GM23248 (cell line): ENCODE data around the gene SGCA. TPM values are rescaled to one million over a fixed set of nuclear protein-coding genes. Genes with fewer than 3 reads are reported as not detected.

Experiments used
- DNase-seq: peaks from one replicate; pipeline ENCODE4 v3.0.0-alpha.2; 2015
- H2AFZ ChIP-seq: fragments of 200-600 bp; sonication (generic); 2 replicates; pipeline ENCODE4 v1.6.1; 2016; ENCODE audit warnings: antibody characterized with exemption
- H3F3A ChIP-seq: fragments of 200-600 bp; sonication (generic); 2 replicates; pipeline ENCODE4 v1.6.1; 2016; ENCODE audit warnings: mild to moderate bottlenecking, antibody characterized with exemption, mixed run types; ENCODE audit not compliant: insufficient read depth
- H3K27ac ChIP-seq: fragments of 200-600 bp; sonication (generic); 2 replicates; pipeline ENCODE4 v1.5.1; 2016; ENCODE audit warnings: mild to moderate bottlenecking
- H3K27me3 ChIP-seq: fragments of 200-600 bp; sonication (generic); replicated peaks from 2 replicates; pipeline ENCODE4 v1.6.1; 2016; ENCODE audit warnings: mild to moderate bottlenecking; ENCODE audit not compliant: insufficient read depth
- H3K36me3 ChIP-seq: fragments of 200-600 bp; sonication (generic); 2 replicates; pipeline ENCODE4 v1.6.1; 2016; ENCODE audit warnings: low read depth, mild to moderate bottlenecking
- H3K4me1 ChIP-seq: fragments of 200-600 bp; sonication (generic); 2 replicates; pipeline ENCODE4 v1.6.1; 2016; ENCODE audit warnings: mild to moderate bottlenecking; ENCODE audit not compliant: insufficient read depth
- H3K4me2 ChIP-seq: fragments of 200-600 bp; sonication (generic); one replicate; pipeline ENCODE4 v1.6.1; 2016; ENCODE audit warnings: mild to moderate bottlenecking; ENCODE audit not compliant: unreplicated experiment
- H3K4me3 ChIP-seq: fragments of 200-600 bp; sonication (generic); 2 replicates; pipeline ENCODE4 v1.5.1; 2016; ENCODE audit warnings: mild to moderate bottlenecking
- H3K79me2 ChIP-seq: fragments of 200-600 bp; sonication (generic); 2 replicates; pipeline ENCODE4 v1.6.1; 2016; ENCODE audit warnings: mild to moderate bottlenecking; ENCODE audit not compliant: insufficient read depth
- H3K9ac ChIP-seq: fragments of 200-600 bp; sonication (generic); 2 replicates; pipeline ENCODE4 v1.6.1; 2016; ENCODE audit warnings: mild to moderate bottlenecking
- H3K9me2 ChIP-seq: fragments of 200-600 bp; sonication (generic); 2 replicates; pipeline ENCODE4 v1.6.1; 2016; ENCODE audit warnings: mixed run types, mild to moderate bottlenecking, moderate library complexity; ENCODE audit not compliant: insufficient read depth
- H3K9me3 ChIP-seq: fragments of 200-600 bp; sonication (generic); one replicate; pipeline ENCODE4 v1.6.1; 2017; ENCODE audit warnings: low read depth
- H4K20me1 ChIP-seq: fragments of 200-600 bp; sonication (generic); 2 replicates; pipeline ENCODE4 v1.6.0; 2016; ENCODE audit not compliant: insufficient read depth
- EZH2 ChIP-seq: fragments of 200-600 bp; sonication (generic); IDR thresholded peaks from 2 replicates; pipeline ENCODE4 v1.6.1; 2018; ENCODE audit warnings: antibody characterized with exemption, mild to moderate bottlenecking; ENCODE audit not compliant: insufficient read depth, poor library complexity, severe bottlenecking
- EZH2phosphoT487 ChIP-seq: fragments of 200-600 bp; sonication (generic); IDR thresholded peaks from 2 replicates; pipeline ENCODE4 v1.6.1; 2018; ENCODE audit warnings: antibody characterized with exemption, moderate library complexity, mild to moderate bottlenecking, low read depth; ENCODE audit not compliant: insufficient read depth
- WGBS, 2 experiments: methylation state at CpG; one replicate each; pipeline ENCODE4 v1.1.6; 2015 to 2017; ENCODE audit warnings: low lambda C conversion rate in 2 of 2, low coverage in 1 of 2; ENCODE audit errors: missing lambda C conversion rate in 2 of 2; 5-methylcytosine and 5-hydroxymethylcytosine counted together
- in situ Hi-C: fragments of 300-500 bp; cut with MboI; formaldehyde crosslinking; loops from 2 replicates; pipeline ENCODE4 v1.15.0; 2020
- polyA plus RNA-seq: library from polyadenylated mRNA; unstranded; fragments of >200 nt; fragmentation: Nextera tagmentation; extraction: Ambion mirVana; gene quantifications from 2 replicates; pipeline ENCODE4 v1.2.1, GENCODE V29; 2016
- total RNA-seq: library from RNA; depleted of rRNA; stranded (reverse); fragments of >200 nt; shearing (Covaris generic); gene quantifications from 2 replicates; pipeline ENCODE4 v1.2.3, GENCODE V29; 2014

Gene SGCA
- total and polyA plus RNA-seq, 2 experiments from 2014 or later, result 1.8 TPM; not detected in 1

DNA sequence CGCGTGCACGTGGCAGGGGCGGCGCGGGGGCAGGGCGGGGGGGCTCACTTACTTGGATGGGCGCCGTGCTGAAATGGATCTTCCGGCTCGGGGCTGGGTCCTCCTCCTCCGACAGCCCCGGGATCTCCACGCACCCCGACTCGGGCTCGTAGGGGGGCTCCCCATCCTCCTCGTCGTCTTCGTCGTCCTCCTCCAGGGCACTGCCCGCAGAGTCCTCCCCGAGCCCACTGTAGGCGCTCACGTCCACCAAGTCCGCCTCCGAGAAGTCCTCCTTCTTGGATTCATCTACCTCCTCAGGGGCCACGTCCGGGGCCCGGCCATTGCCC lies 16.8 kb upstream of the SGCA start:
- Histone ChIP-seq H3K4me1 (peaks cover 37% of the 10 kb centered on the region), H3K27ac (peak overlapping the region; percentile 76), H2AFZ (no peak overlapping the region), H3K9ac (peak overlapping the region; percentile 98), H3F3A (peaks cover 9% of the 10 kb centered on the region; the same call in 1 of the 2 replicates), H3K9me2 (no peaks in the 10 kb centered on the region), H3K27me3 (no peaks in the 10 kb centered on the region), H3K36me3 (peaks cover under 1% of the 10 kb centered on the region; the same call in 1 of the 2 replicates), H3K4me2 (peak overlapping the region; percentile 81), H3K79me2 (peaks cover 66% of the 10 kb centered on the region), H3K4me3 (peak overlapping the region; percentile 83), H4K20me1 (peaks cover 4% of the 10 kb centered on the region; the same call in 1 of the 2 replicates), H3K9me3 (no peaks in the 10 kb centered on the region)
- DNase-seq, result no peak
- 0 to 5% methylated on average over 9 to 27 of the region's 30 CpGs for WGBS, 2 experiments
- TF ChIP-seq EZH2 (no peak), EZH2phosphoT487 (no peak)
- in situ Hi-C loops, result no loop called here

DNA sequence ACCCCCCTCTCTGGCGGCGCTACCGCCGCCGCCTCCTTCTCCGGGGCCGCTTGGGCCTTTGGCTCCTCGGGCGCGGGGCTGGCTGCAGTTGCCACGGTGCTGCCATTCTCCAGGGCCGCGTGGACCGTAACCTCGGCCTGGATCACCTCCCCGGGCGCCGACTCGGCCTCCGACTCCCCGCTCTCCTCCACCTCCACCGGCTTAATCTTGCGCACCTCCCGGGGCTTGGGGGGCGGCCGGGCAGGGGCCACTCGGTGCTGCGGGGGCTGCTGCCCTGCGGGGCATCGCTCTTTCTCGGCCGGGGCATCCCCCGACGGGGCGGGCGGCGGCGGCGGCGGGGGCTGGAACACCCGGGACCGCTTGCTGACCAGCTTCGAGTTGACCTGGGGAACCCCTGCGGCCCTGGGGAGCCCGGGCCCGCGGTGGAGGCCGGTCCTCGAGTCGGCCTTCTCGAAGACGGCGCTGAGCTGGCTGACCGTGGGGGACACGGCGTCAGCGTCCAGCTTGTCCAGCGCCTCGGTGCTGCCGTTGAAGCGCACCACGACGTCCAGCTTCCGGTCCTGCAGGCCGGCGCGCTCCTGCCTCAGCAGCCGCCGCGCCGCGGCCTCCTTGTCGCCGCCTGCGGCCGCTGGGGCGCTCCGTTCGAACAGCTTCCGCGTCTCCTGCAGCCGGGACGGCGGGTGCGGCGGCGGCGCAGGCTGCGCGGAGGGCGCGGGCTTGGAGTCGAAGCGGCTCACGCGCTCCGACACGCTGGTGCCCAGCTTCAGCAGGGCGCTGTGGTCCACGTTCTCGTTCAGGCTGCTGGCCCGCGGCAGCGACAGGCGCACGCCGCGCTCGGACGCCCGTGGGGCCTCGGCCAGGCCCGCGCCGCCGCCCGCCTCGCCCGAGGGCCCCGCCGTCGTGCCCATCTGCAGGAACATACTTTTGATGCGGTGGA lies 16.1 kb upstream of the SGCA start:
- peak overlapping the region; percentile 98 for H3K9ac ChIP-seq
- H2AFZ ChIP-seq, result no peak overlapping the region
- peak overlapping the region; percentile 81 for H3K4me2 ChIP-seq
- H3K9me2 ChIP-seq, result no peaks in the 10 kb centered on the region
- in situ Hi-C loops, result no loop called here
- H3K9me3 ChIP-seq, result no peaks in the 10 kb centered on the region
- peak overlapping the region; percentile 76 for H3K27ac ChIP-seq
- peak; percentile 84 for DNase-seq
- H3K27me3 ChIP-seq, result no peaks in the 10 kb centered on the region
- no peaks in the 10 kb centered on the region for H3K36me3 ChIP-seq
- peaks cover 43% of the 10 kb centered on the region for H3K4me1 ChIP-seq
- 1 to 2% methylated on average over 69 to 89 of the region's 123 CpGs for WGBS, 2 experiments
- no peak for TF ChIP-seq EZH2phosphoT487
- no peak for TF ChIP-seq EZH2
- peaks cover 60% of the 10 kb centered on the region for H3K79me2 ChIP-seq
- H4K20me1 ChIP-seq, result peaks cover 4% of the 10 kb centered on the region; the same call in 1 of the 2 replicates
- peaks cover 15% of the 10 kb centered on the region; the same call in 1 of the 2 replicates for H3F3A ChIP-seq
- peak overlapping the region; percentile 83 for H3K4me3 ChIP-seq

GRCh38 chr17:50150354-50151040 lies 15.3 kb upstream of the SGCA start, which contains the start of gene PPP1R9B:
TSS of gene PPP1R9B (minus strand) at chr17:50150677. CDS start at chr17:50150513, 164 bp downstream.
- Histone ChIP-seq H3K79me2 (peaks cover 51% of the 10 kb centered on the region), H3K9me3 (no peaks in the 10 kb centered on the region), H2AFZ (peak within 1 kb of the TSS; percentile 63), H3K9me2 (no peaks in the 10 kb centered on the region), H3K4me2 (peak within 1 kb of the TSS; percentile 97), H3K4me1 (peaks cover 44% of the 10 kb centered on the region), H4K20me1 (peaks cover 2% of the 10 kb centered on the region; the same call in 1 of the 2 replicates), H3K36me3 (no peaks in the 10 kb centered on the region), H3K9ac (peak within 1 kb of the TSS; percentile 98), H3F3A (peaks cover 23% of the 10 kb centered on the region), H3K4me3 (peak within 1 kb of the TSS; percentile 83), H3K27ac (peak within 1 kb of the TSS; percentile 76), H3K27me3 (no peaks in the 10 kb centered on the region)
- WGBS, 2 experiments, result 1% methylated on average over 41 to 57 of the region's 69 CpGs
- TF ChIP-seq EZH2phosphoT487 (no peak), EZH2 (no peak)
- DNase-seq, result no peak
- in situ Hi-C loops, result no loop called here

DNA sequence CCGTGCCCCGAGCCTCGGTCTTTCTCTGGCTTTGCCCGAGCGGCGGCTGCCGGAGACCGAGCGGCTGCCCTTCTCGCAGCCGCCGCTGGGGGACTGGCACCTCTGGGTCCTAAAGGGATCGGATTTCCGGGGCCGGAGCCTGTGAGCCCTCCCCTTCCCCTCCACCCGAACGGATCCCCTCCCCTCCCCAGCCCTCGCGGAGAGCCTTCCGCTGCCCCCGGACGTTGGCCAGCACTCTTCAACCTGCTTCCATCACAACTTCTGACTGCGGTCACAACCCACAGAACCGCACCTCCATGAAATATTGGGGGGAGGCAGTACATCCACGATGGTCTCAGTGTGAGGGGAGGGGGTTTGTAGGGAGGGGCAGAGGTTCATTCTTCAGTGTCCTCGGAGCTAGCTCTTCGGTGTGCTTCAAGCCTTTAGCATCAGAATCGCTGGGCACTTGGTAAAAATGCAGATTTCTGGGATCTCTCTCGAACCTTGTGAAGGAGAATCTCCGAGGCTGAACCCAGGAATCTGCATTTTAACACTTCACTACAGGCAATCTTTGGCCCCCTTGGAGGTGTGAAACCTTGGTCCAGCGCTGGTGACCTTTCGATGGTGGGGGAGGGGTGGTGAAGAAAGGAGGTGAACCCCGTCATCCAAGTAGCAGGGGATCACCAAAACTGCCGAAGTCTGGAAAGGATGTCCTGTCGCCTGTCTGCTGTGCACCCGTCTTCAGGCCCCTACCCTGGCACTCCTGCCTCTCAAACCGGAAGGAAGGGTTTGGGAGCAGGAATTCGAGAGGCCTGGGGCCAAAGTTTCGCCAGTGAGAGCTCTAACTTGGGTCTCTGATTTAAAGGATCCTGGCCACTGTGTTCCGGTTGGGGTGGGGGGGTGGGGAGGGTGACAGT lies 14.5 kb upstream of the SGCA start:
- no peaks in the 10 kb centered on the region for H3K9me2 ChIP-seq
- H3K27ac ChIP-seq, result peak overlapping the region; percentile 76
- in situ Hi-C loops, result no loop called here
- peaks cover 44% of the 10 kb centered on the region for H3K79me2 ChIP-seq
- TF ChIP-seq EZH2, result no peak
- TF ChIP-seq EZH2phosphoT487, result no peak
- peak overlapping the region; percentile 63 for H2AFZ ChIP-seq
- peaks cover 30% of the 10 kb centered on the region for H3F3A ChIP-seq
- peak overlapping the region; percentile 98 for H3K9ac ChIP-seq
- H3K9me3 ChIP-seq, result no peaks in the 10 kb centered on the region
- peak overlapping the region; percentile 97 for H3K4me2 ChIP-seq
- no peaks in the 10 kb centered on the region for H3K36me3 ChIP-seq
- peak overlapping the region; percentile 83 for H3K4me3 ChIP-seq
- no peaks in the 10 kb centered on the region for H4K20me1 ChIP-seq
- no peaks in the 10 kb centered on the region for H3K27me3 ChIP-seq
- H3K4me1 ChIP-seq, result peaks cover 43% of the 10 kb centered on the region
- DNase-seq, result peak; percentile 96
- 0 to 1% methylated on average over 21 to 40 of the region's 40 CpGs for WGBS, 2 experiments
